IMR-90 (cell line): ENCODE data around the gene ADTRP. TPM values are rescaled to one million over a fixed set of nuclear protein-coding genes. Genes with fewer than 3 reads are reported as not detected.

Experiments used
- ATAC-seq: fragments of 200-7000 bp; cut with Tn5 transposase; 2 replicates; pipeline ENCODE4 v1.9.1; 2020; ENCODE audit warnings: low read depth, mild to moderate bottlenecking, moderate library complexity
- BruUV-seq: library from RNA; stranded (reverse); fragments of 400-500 nt; replicated peaks from 2 replicates; lab custom pipeline; 2021; lab: Mats Ljungman, UMichigan
- CTCF ChIA-PET: fragments of 300-600 bp; formaldehyde crosslinking; extraction: SDS; loops from one replicate; lab custom pipeline; 2021; ENCODE audit warnings: antibody characterized with exemption; lab: Yijun Ruan, JAX
- POLR2A ChIA-PET: fragments of 300-600 bp; sonication (Branson Sonifier 250); formaldehyde crosslinking; loops from one replicate; lab custom pipeline; 2022; ENCODE audit warnings: antibody characterized with exemption; ENCODE audit not compliant: unreplicated experiment; lab: Charles Lee
- DNase-seq: peaks from one replicate; pipeline ENCODE4 v3.0.0; 2013
- H2AFZ ChIP-seq: replicated peaks from 2 replicates; pipeline ENCODE3; 2013; ENCODE audit warnings: low read length, mild to moderate bottlenecking; ENCODE audit not compliant: poor library complexity
- H2AK5ac ChIP-seq: 2 replicates; pipeline ENCODE4 v1.6.1; 2013; ENCODE audit warnings: low read depth, low read length, inconsistent platforms
- H2AK9ac ChIP-seq: replicated peaks from 2 replicates; pipeline ENCODE3; 2013; ENCODE audit warnings: mild to moderate bottlenecking, low read depth, low read length, moderate library complexity; ENCODE audit not compliant: poor library complexity
- H2BK120ac ChIP-seq: 2 replicates; pipeline ENCODE4 v1.6.1; 2013; ENCODE audit warnings: low read depth, low read length, inconsistent platforms
- H2BK15ac ChIP-seq: 3 replicates; pipeline ENCODE4 v1.6.1; 2013; ENCODE audit warnings: low read depth, low read length, inconsistent platforms
- H2BK20ac ChIP-seq: 2 replicates; pipeline ENCODE4 v1.6.1; 2013; ENCODE audit warnings: low read depth, mild to moderate bottlenecking, inconsistent platforms, low read length, moderate library complexity
- H2BK5ac ChIP-seq: 2 replicates; pipeline ENCODE4 v1.6.1; 2013; ENCODE audit warnings: mild to moderate bottlenecking, low read depth, low read length, inconsistent platforms; ENCODE audit not compliant: poor library complexity, severe bottlenecking
- H3K14ac ChIP-seq: replicated peaks from 2 replicates; pipeline ENCODE4 v1.6.1; 2013; ENCODE audit warnings: low read depth, low read length, inconsistent platforms
- H3K18ac ChIP-seq: 2 replicates; pipeline ENCODE4 v1.6.1; 2013; ENCODE audit warnings: low read depth, low read length, control low read depth
- H3K23ac ChIP-seq: 2 replicates; pipeline ENCODE4 v1.6.1; 2013; ENCODE audit warnings: low read depth, low read length, inconsistent platforms
- H3K27ac ChIP-seq: 2 replicates; pipeline ENCODE4 v1.5.1; 2013; ENCODE audit warnings: mild to moderate bottlenecking, control low read depth, low read length; ENCODE audit not compliant: insufficient read depth
- H3K27me3 ChIP-seq: 2 replicates; pipeline ENCODE4 v1.6.1; 2013; ENCODE audit warnings: low read length; ENCODE audit not compliant: control insufficient read depth, insufficient read depth
- H3K36me3 ChIP-seq: 2 replicates; pipeline ENCODE4 v1.6.1; 2013; ENCODE audit warnings: low read length, mixed read lengths; ENCODE audit not compliant: control insufficient read depth, insufficient read depth
- H3K4ac ChIP-seq: 2 replicates; pipeline ENCODE4 v1.6.1; 2013; ENCODE audit warnings: low read depth, low read length, inconsistent platforms
- H3K4me1 ChIP-seq: 2 replicates; pipeline ENCODE4 v1.6.1; 2013; ENCODE audit warnings: low read length, mixed read lengths; ENCODE audit not compliant: control insufficient read depth, insufficient read depth
- H3K4me2 ChIP-seq: 2 replicates; pipeline ENCODE4 v1.6.1; 2013; ENCODE audit warnings: low read depth, mild to moderate bottlenecking, control low read depth, low read length, moderate library complexity
- H3K4me3 ChIP-seq: 2 replicates; pipeline ENCODE4 v1.5.1; 2013; ENCODE audit warnings: low read depth, mild to moderate bottlenecking, control low read depth, low read length, moderate library complexity; ENCODE audit not compliant: insufficient read depth
- H3K56ac ChIP-seq: 2 replicates; pipeline ENCODE4 v1.6.1; 2013; ENCODE audit warnings: low read length, inconsistent platforms; ENCODE audit not compliant: insufficient read depth; ENCODE audit errors: extremely low read depth
- H3K79me1 ChIP-seq, 2 experiments: 2 replicates each; pipeline ENCODE4 v1.6.1; 2013; ENCODE audit warnings: low read length in 2 of 2, inconsistent platforms in 1 of 2, low read depth in 1 of 2
- H3K9ac ChIP-seq: 2 replicates; pipeline ENCODE4 v1.6.1; 2013; ENCODE audit warnings: low read depth, low read length, control low read depth
- H3K9me1 ChIP-seq: 2 replicates; pipeline ENCODE4 v1.6.1; 2013; ENCODE audit warnings: low read length, inconsistent platforms; ENCODE audit not compliant: insufficient read depth
- H3K9me3 ChIP-seq: 2 replicates; pipeline ENCODE4 v1.6.1; 2013; ENCODE audit warnings: low read length; ENCODE audit not compliant: control insufficient read depth, insufficient read depth
- H4K20me1 ChIP-seq: 2 replicates; pipeline ENCODE4 v1.6.1; 2013; ENCODE audit warnings: low read length, inconsistent platforms; ENCODE audit not compliant: insufficient read depth
- H4K5ac ChIP-seq: 2 replicates; pipeline ENCODE4 v1.6.1; 2013; ENCODE audit warnings: mild to moderate bottlenecking, low read depth, low read length, control low read depth
- H4K8ac ChIP-seq, 2 experiments: 2 replicates each; pipeline ENCODE4 v1.6.1; 2013; ENCODE audit warnings: low read depth in 2 of 2, low read length in 2 of 2, control low read depth in 1 of 2, inconsistent platforms in 1 of 2
- H4K91ac ChIP-seq: 2 replicates; pipeline ENCODE4 v1.6.1; 2013; ENCODE audit warnings: low read depth, low read length, inconsistent platforms; ENCODE audit not compliant: insufficient read depth
- BHLHE40 ChIP-seq: fragments of 150-350 bp; IDR thresholded peaks from 2 replicates; pipeline ENCODE4 v1.6.1; 2016; ENCODE audit warnings: mild to moderate bottlenecking, low read depth, low read length
- CEBPB ChIP-seq: IDR thresholded peaks from 2 replicates; pipeline ENCODE4 v1.6.1; 2012; ENCODE audit warnings: low read depth, low read length, improper control_type of control experiment
- CHD1 ChIP-seq: IDR thresholded peaks from 2 replicates; pipeline ENCODE4 v1.6.1; 2012; ENCODE audit warnings: low read depth, low read length, improper control_type of control experiment
- CTCF ChIP-seq: conservative IDR thresholded peaks from 2 replicates; pipeline ENCODE4 v1.5.1; 2012; ENCODE audit warnings: mild to moderate bottlenecking, low read depth, low read length, improper control_type of control experiment
- ELK1 ChIP-seq: fragments of 150-350 bp; IDR thresholded peaks from 2 replicates; pipeline ENCODE4 v1.6.1; 2016; ENCODE audit warnings: low read depth, mild to moderate bottlenecking, low read length, moderate library complexity, borderline replicate concordance
- FOS ChIP-seq: fragments of 150-350 bp; IDR thresholded peaks from 2 replicates; pipeline ENCODE4 v1.6.1; 2016; ENCODE audit warnings: low read depth, low read length
- MAFK ChIP-seq: IDR thresholded peaks from 2 replicates; pipeline ENCODE4 v1.6.1; 2012; ENCODE audit warnings: low read depth, low read length, improper control_type of control experiment
- MAZ ChIP-seq: IDR thresholded peaks from 2 replicates; pipeline ENCODE4 v1.6.1; 2012; ENCODE audit warnings: low read depth, mild to moderate bottlenecking, low read length, improper control_type of control experiment, moderate library complexity, borderline replicate concordance
- MXI1 ChIP-seq: IDR thresholded peaks from 2 replicates; pipeline ENCODE4 v1.6.1; 2012; ENCODE audit warnings: low read depth, mild to moderate bottlenecking, low read length, moderate library complexity, borderline replicate concordance
- NFE2L2 ChIP-seq: fragments of 150-350 bp; IDR thresholded peaks from 2 replicates; pipeline ENCODE4 v1.6.1; 2016; ENCODE audit warnings: low read depth, mild to moderate bottlenecking, low read length
- POLR2A ChIP-seq: IDR thresholded peaks from 2 replicates; pipeline ENCODE4 v1.6.1; 2012; ENCODE audit warnings: mild to moderate bottlenecking, low read depth, low read length
- RAD21 ChIP-seq: IDR thresholded peaks from 2 replicates; pipeline ENCODE4 v1.6.1; 2012; ENCODE audit warnings: low read length, improper control_type of control experiment
- RCOR1 ChIP-seq: IDR thresholded peaks from 2 replicates; pipeline ENCODE4 v1.6.1; 2012; ENCODE audit warnings: mild to moderate bottlenecking, low read length, improper control_type of control experiment; ENCODE audit not compliant: insufficient replicate concordance
- SMC3 ChIP-seq: fragments of 150-350 bp; IDR thresholded peaks from 2 replicates; pipeline ENCODE4 v1.6.1; 2016; ENCODE audit warnings: low read depth, mild to moderate bottlenecking, antibody characterized with exemption, low read length, moderate library complexity
- USF2 ChIP-seq: fragments of 150-350 bp; IDR thresholded peaks from 2 replicates; pipeline ENCODE4 v1.6.1; 2017; ENCODE audit warnings: mild to moderate bottlenecking, antibody characterized with exemption, low read length, low read depth
- WGBS, 2 experiments: methylation state at CpG; one replicate each; pipeline versions ENCODE4 v1.1.5 to v1.1.7; 2013; ENCODE audit warnings: missing lambda C conversion rate in 2 of 2; ENCODE audit not compliant: insufficient read length in 1 of 2; ENCODE audit errors: extremely low coverage in 2 of 2; 5-methylcytosine and 5-hydroxymethylcytosine counted together
- dilution Hi-C: fragments of 300-500 bp; cut with HindIII; formaldehyde crosslinking; loops from one replicate; pipeline ENCODE4 v1.14.3; 2018; ENCODE audit warnings: low sequenced_read_pairs; ENCODE audit not compliant: unreplicated experiment
- in situ Hi-C: fragments of 300-500 bp; cut with MboI; formaldehyde crosslinking; loops from 3 replicates; pipeline ENCODE4 v1.14.3; 2019; ENCODE audit warnings: low sequenced_read_pairs, inconsistent platforms, mixed read lengths
- intact Hi-C: fragments of 100-400 bp; cut with micrococcal nuclease; formaldehyde crosslinking; loops from 2 replicates; pipeline ENCODE4 v1.10.0; 2022
- polyA plus RNA-seq, 3 experiments: library from polyadenylated mRNA; depleted of rRNA; stranded (reverse); fragments of >200 nt; gene quantifications; 2 replicates each; pipeline ENCODE4 v1.2.3, GENCODE V29; 2012; ENCODE audit warnings: low replicate concordance in 1 of 3
- total RNA-seq: library from RNA; depleted of rRNA; stranded (reverse); fragments of >200 nt; gene quantifications from 2 replicates; pipeline ENCODE4 v1.2.3, GENCODE V29; 2012

ADTRP gene
- total and polyA plus RNA-seq, 2 of the 4 experiments (the other 2 are of a cell fraction), result 0.50 to 0.72 TPM

GRCh38 chr6:11689847-11690246, 88.8 kb downstream of the ADTRP start:
- TF ChIP-seq CTCF (no peak), RAD21 (no peak), SMC3 (no peak), RCOR1 (no peak), CEBPB (no peak), FOS (no peak), CHD1 (no peak), MAFK (no peak), USF2 (no peak), BHLHE40 (no peak), NFE2L2 (no peak), MXI1 (no peak), ELK1 (no peak), MAZ (no peak), POLR2A (no peak)
- in situ Hi-C loops (no loop called here), intact Hi-C loops (no loop called here), dilution Hi-C loops (no loop called here)
- CTCF ChIA-PET, result no interaction called here
- H2AK9ac ChIP-seq, result no peak overlapping the region
- no peak overlapping the region for H4K8ac ChIP-seq
- peaks cover 2% of the 10 kb centered on the region for H3K9me3 ChIP-seq
- H2BK15ac ChIP-seq, result no peak overlapping the region
- H2BK20ac ChIP-seq, result no peak overlapping the region
- H2AK5ac ChIP-seq, result no peak overlapping the region
- H4K91ac ChIP-seq, result no peak overlapping the region
- no peaks in the 10 kb centered on the region for H4K20me1 ChIP-seq
- H3K9me1 ChIP-seq, result peaks cover 5% of the 10 kb centered on the region; the same call in 1 of the 2 replicates
- H2BK120ac ChIP-seq, result no peak overlapping the region
- POLR2A ChIA-PET, result no interaction called here
- no peak overlapping the region for H3K4ac ChIP-seq
- no peak overlapping the region for H3K9ac ChIP-seq
- no peak overlapping the region for H3K4me2 ChIP-seq
- H2BK5ac ChIP-seq, result no peak overlapping the region
- WGBS, 2 experiments, result no CpG with 5 or more reads among the region's 3 CpGs
- no peak for ATAC-seq
- no peak for DNase-seq
- no peak overlapping the region for H2AFZ ChIP-seq
- no peak overlapping the region for H3K18ac ChIP-seq
- no peak overlapping the region for H3K23ac ChIP-seq
- peaks cover 8% of the 10 kb centered on the region for H3K4me1 ChIP-seq
- no peaks in the 10 kb centered on the region for H3K27me3 ChIP-seq
- BruUV-seq, result no TSS peak
- H3K36me3 ChIP-seq, result no peaks in the 10 kb centered on the region
- no peak overlapping the region for H3K27ac ChIP-seq
- no peak overlapping the region for H3K4me3 ChIP-seq
- H3K14ac ChIP-seq, result no peak overlapping the region
- no peak overlapping the region for H3K56ac ChIP-seq
- H4K5ac ChIP-seq, result no peak overlapping the region
- no peaks in the 10 kb centered on the region for H3K79me1 ChIP-seq
